Measurements from ENCODE around the gene PARD3B. TPM values are rescaled to one million over a fixed set of nuclear protein-coding genes. Genes with fewer than 3 reads are reported as not detected.

PARD3B gene
- total RNA-seq, 1 experiment from 2014 or later = 2.0 TPM

DNA sequence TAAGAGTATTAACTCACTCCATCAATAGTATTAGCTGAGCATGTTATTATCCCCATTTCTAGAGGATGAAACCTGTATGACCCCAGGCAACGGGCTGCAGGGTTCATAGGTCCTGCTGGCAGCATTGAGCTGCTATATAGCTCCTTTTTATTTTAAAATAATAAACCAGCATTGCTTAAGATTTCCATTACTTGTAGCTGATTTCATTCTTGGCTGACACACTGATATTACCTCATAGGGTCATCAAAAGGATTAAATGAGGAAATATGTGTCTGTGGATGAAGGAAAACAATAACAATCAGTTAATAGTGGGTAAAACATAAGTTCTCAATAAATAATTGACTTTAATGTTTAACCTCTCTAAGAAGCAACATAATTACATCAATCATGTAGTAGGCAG is 1088.7 kb downstream of the PARD3B start:
- no peaks in the 10 kb centered on the region for H3K9me2 ChIP-seq (ENCODE audit: insufficient read depth)
- no peaks in the 10 kb centered on the region for H3K4me1 ChIP-seq (ENCODE audit: control insufficient read depth in 1 of 2, insufficient read depth in 2 of 2, low read length in 2 of 2)
- BruUV-seq (replicated peaks) = no TSS peak
- no peaks in the 10 kb centered on the region for H3K36me3 ChIP-seq (ENCODE audit: control insufficient read depth in 1 of 2, insufficient read depth in 2 of 2, low read length in 2 of 2)
- no peak overlapping the region for H2AFZ ChIP-seq (ENCODE audit: low read depth, low read length, poor library complexity, severe bottlenecking)
- TF ChIP-seq FOSL1 (IDR thresholded peaks at IDR 0.05; ENCODE audit: low read depth) (no peak), YY1 (IDR thresholded peaks at IDR 0.05; ENCODE audit: extremely low read depth, insufficient replicate concordance, low read depth, low read length) (no peak), EZH2phosphoT487 (IDR thresholded peaks at IDR 0.05; ENCODE audit: borderline replicate concordance) (no peak), POLR2AphosphoS5 (IDR thresholded peaks at IDR 0.05; ENCODE audit: low read depth, low read length) (no peak)
- ChIA-PET POLR2A (no interaction called here), RAD21 (ENCODE audit: low non-redundant PET in 1 of 2, low total read pairs in 2 of 2, uncharacterized antibody in 2 of 2, unreplicated experiment in 2 of 2) (interaction anchor here in 1 of 2 experiments (0.6 kb wide), 1 partner anchor 456 kb away, joined by 4 read pairs; no protein-coding TSS in a partner anchor), CTCF (no interaction called here)
- no peak overlapping the region for H3K27ac ChIP-seq (ENCODE audit: low read depth, low read length)
- peaks cover 23% of the 10 kb centered on the region for H3K27me3 ChIP-seq (ENCODE audit: insufficient read depth, low read length)
- DNase-seq (ENCODE audit: low read depth, low spot score) (no peak), ATAC-seq (no peak)
- H3K9ac ChIP-seq (ENCODE audit: low read length) = no peak overlapping the region
- H3K9me3 ChIP-seq (ENCODE audit: control insufficient read depth in 1 of 2, insufficient read depth in 1 of 2, low read depth in 1 of 2, low read length in 2 of 2) = no peaks in the 10 kb centered on the region
- H3K79me2 ChIP-seq (ENCODE audit: insufficient read depth, low read length) = no peaks in the 10 kb centered on the region
- no peaks in the 10 kb centered on the region for H4K20me1 ChIP-seq (ENCODE audit: insufficient read depth)
- intact Hi-C loops (cut with micrococcal nuclease) = no loop called here
- no peak overlapping the region for H3K4me3 ChIP-seq (replicated peaks in 1 of 2; ENCODE audit: low read depth in 1 of 2, low read length in 2 of 2)
- no peak overlapping the region for H3K4me2 ChIP-seq (ENCODE audit: low read length)

DNA sequence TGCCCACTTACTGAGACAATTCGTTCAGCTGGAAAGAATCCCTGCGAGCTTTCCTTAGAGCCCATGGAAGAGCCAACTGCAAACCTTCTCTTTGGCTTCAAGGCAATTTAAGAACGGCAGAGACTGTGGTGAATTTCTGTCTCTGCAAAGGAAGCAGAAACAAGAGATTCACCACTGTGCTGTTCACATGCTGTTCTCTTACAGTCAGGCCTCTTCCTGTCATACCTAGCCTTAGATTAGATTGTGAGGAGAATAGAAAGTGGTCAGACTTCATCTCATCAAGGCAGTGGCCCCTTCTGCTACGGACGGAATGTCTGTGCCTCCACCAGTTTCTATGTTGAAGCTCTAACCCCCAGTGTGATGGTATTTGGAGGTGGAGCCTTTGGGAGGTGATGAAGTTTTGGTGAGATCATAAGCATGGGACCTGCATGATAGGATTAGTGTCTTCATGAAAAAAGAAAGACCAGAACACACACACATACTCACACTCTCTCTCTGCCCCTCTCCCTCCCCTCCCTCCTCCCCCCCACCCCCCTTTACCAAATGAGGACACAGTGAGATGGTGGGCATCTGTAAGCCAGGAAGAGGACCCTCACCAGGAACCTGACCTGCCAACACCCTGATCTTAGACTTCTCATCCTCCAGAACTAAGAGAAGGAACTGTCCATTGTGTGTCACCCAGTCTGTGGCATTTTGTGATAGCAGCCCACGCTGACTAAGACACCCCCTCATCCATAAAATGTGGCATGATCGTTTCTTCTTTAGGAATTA is 1091.5 kb downstream of the PARD3B start:
- Histone ChIP-seq H2AFZ (ENCODE audit: low read depth, low read length, poor library complexity, severe bottlenecking) (no peak overlapping the region), H3K4me1 (ENCODE audit: control insufficient read depth in 1 of 2, insufficient read depth in 2 of 2, low read length in 2 of 2) (no peaks in the 10 kb centered on the region), H3K9me3 (ENCODE audit: control insufficient read depth in 1 of 2, insufficient read depth in 1 of 2, low read depth in 1 of 2, low read length in 2 of 2) (no peaks in the 10 kb centered on the region), H3K36me3 (ENCODE audit: control insufficient read depth in 1 of 2, insufficient read depth in 2 of 2, low read length in 2 of 2) (no peaks in the 10 kb centered on the region), H3K4me2 (ENCODE audit: low read length) (no peak overlapping the region), H3K27ac (ENCODE audit: low read depth, low read length) (no peak overlapping the region), H3K9ac (ENCODE audit: low read length) (no peak overlapping the region), H3K79me2 (ENCODE audit: insufficient read depth, low read length) (no peaks in the 10 kb centered on the region), H3K27me3 (ENCODE audit: insufficient read depth, low read length) (peaks cover 23% of the 10 kb centered on the region), H3K9me2 (ENCODE audit: insufficient read depth) (no peaks in the 10 kb centered on the region), H3K4me3 (replicated peaks in 1 of 2; ENCODE audit: low read depth in 1 of 2, low read length in 2 of 2) (no peak overlapping the region), H4K20me1 (ENCODE audit: insufficient read depth) (no peaks in the 10 kb centered on the region)
- CTCF ChIA-PET = no interaction called here
- no peak for ATAC-seq
- POLR2A ChIA-PET = no interaction called here
- intact Hi-C loops (cut with micrococcal nuclease) = no loop called here
- DNase-seq (ENCODE audit: low read depth, low spot score) = no peak
- RAD21 ChIA-PET (ENCODE audit: low non-redundant PET in 1 of 2, low total read pairs in 2 of 2, uncharacterized antibody in 2 of 2, unreplicated experiment in 2 of 2) = no interaction called here
- no TSS peak for BruUV-seq (replicated peaks)
- TF ChIP-seq YY1 (IDR thresholded peaks at IDR 0.05; ENCODE audit: extremely low read depth, insufficient replicate concordance, low read depth, low read length) (no peak), RAD21 (IDR thresholded peaks at IDR 0.05; ENCODE audit: low read depth) (no peak), POLR2AphosphoS5 (IDR thresholded peaks at IDR 0.05; ENCODE audit: low read depth, low read length) (no peak), CBX3 (IDR thresholded peaks at IDR 0.05; ENCODE audit: low read depth) (no peak), SP1 (IDR thresholded peaks at IDR 0.05; ENCODE audit: low read depth) (no peak), CEBPB (IDR thresholded peaks at IDR 0.05; ENCODE audit: low read depth) (no peak), FOSL1 (IDR thresholded peaks at IDR 0.05; ENCODE audit: low read depth) (no peak), EZH2 (IDR thresholded peaks at IDR 0.05) (no peak)
- TF ChIP-seq, protein P1, sequence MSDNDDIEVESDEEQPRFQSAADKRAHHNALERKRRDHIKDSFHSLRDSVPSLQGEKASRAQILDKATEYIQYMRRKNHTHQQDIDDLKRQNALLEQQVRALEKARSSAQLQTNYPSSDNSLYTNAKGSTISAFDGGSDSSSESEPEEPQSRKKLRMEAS (IDR thresholded peaks at IDR 0.05) = no peak
- TF ChIP-seq, protein P2, sequence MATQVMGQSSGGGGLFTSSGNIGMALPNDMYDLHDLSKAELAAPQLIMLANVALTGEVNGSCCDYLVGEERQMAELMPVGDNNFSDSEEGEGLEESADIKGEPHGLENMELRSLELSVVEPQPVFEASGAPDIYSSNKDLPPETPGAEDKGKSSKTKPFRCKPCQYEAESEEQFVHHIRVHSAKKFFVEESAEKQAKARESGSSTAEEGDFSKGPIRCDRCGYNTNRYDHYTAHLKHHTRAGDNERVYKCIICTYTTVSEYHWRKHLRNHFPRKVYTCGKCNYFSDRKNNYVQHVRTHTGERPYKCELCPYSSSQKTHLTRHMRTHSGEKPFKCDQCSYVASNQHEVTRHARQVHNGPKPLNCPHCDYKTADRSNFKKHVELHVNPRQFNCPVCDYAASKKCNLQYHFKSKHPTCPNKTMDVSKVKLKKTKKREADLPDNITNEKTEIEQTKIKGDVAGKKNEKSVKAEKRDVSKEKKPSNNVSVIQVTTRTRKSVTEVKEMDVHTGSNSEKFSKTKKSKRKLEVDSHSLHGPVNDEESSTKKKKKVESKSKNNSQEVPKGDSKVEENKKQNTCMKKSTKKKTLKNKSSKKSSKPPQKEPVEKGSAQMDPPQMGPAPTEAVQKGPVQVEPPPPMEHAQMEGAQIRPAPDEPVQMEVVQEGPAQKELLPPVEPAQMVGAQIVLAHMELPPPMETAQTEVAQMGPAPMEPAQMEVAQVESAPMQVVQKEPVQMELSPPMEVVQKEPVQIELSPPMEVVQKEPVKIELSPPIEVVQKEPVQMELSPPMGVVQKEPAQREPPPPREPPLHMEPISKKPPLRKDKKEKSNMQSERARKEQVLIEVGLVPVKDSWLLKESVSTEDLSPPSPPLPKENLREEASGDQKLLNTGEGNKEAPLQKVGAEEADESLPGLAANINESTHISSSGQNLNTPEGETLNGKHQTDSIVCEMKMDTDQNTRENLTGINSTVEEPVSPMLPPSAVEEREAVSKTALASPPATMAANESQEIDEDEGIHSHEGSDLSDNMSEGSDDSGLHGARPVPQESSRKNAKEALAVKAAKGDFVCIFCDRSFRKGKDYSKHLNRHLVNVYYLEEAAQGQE (IDR thresholded peaks at IDR 0.05; ENCODE audit: low read depth) = no peak
- TF ChIP-seq, protein P3, sequence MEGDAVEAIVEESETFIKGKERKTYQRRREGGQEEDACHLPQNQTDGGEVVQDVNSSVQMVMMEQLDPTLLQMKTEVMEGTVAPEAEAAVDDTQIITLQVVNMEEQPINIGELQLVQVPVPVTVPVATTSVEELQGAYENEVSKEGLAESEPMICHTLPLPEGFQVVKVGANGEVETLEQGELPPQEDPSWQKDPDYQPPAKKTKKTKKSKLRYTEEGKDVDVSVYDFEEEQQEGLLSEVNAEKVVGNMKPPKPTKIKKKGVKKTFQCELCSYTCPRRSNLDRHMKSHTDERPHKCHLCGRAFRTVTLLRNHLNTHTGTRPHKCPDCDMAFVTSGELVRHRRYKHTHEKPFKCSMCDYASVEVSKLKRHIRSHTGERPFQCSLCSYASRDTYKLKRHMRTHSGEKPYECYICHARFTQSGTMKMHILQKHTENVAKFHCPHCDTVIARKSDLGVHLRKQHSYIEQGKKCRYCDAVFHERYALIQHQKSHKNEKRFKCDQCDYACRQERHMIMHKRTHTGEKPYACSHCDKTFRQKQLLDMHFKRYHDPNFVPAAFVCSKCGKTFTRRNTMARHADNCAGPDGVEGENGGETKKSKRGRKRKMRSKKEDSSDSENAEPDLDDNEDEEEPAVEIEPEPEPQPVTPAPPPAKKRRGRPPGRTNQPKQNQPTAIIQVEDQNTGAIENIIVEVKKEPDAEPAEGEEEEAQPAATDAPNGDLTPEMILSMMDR (IDR thresholded peaks at IDR 0.05 in 2 of 3, conservative IDR thresholded peaks at IDR 0.05 in 1 of 3; ENCODE audit: borderline replicate concordance in 1 of 3, insufficient read depth in 1 of 3, low read depth in 2 of 3, low read length in 2 of 3) = no peak
